Transverse colon (tissue), 4 donors: ENCODE data around the gene KIAA0232. TPM values are rescaled to one million over a fixed set of nuclear protein-coding genes. Genes with fewer than 3 reads are reported as not detected.

ENCODE experiments used
- DNase-seq: peaks from one replicate; pipeline ENCODE4 v3.0.0-alpha.2; 2019
- H3K27ac ChIP-seq, 4 donors: fragments of 200-600 bp; sonication (generic); 2 replicates each; pipeline ENCODE4 v1.5.1; 2016 to 2018; ENCODE audit warnings: inconsistent platforms in 4 of 4
- H3K27me3 ChIP-seq: fragments of 200-600 bp; sonication (generic); 2 replicates; pipeline ENCODE4 v1.5.1; 2017; ENCODE audit warnings: inconsistent platforms
- H3K36me3 ChIP-seq, 4 donors: fragments of 200-600 bp; sonication (generic); 2 replicates each; pipeline ENCODE4 v1.5.1; 2017 to 2019; ENCODE audit warnings: inconsistent platforms in 4 of 4
- H3K4me1 ChIP-seq, 4 donors: fragments of 200-600 bp; sonication (generic); 2 replicates each; pipeline ENCODE4 v1.5.1; 2017 to 2020; ENCODE audit warnings: inconsistent platforms in 4 of 4
- H3K4me3 ChIP-seq, 4 donors: fragments of 200-600 bp; sonication (generic); 1 replicate in 1 of 4; 2 replicates in 3 of 4; pipeline versions ENCODE4 v1.5.1 to v1.6.1; 2017 to 2019; ENCODE audit warnings: inconsistent platforms in 4 of 4
- H3K9me3 ChIP-seq, 2 donors: fragments of 200-600 bp; sonication (generic); 2 replicates each; pipeline ENCODE4 v1.5.1; 2017 to 2019; ENCODE audit warnings: inconsistent platforms in 2 of 2
- EP300 ChIP-seq: sonication (generic); formaldehyde crosslinking; IDR thresholded peaks from one replicate; pipeline ENCODE4 v1.6.1; 2017; ENCODE audit warnings: antibody characterized with exemption, low read depth
- POLR2A ChIP-seq: fragments of 450-650 bp; IDR thresholded peaks from one replicate; pipeline ENCODE4 v1.6.1; 2016; ENCODE audit warnings: antibody characterized with exemption, mild to moderate bottlenecking, moderate library complexity
- POLR2AphosphoS5 ChIP-seq, 3 donors: sonication (generic); formaldehyde crosslinking; IDR thresholded peaks; one replicate each; pipeline ENCODE4 v1.6.1; 2016; ENCODE audit warnings: antibody characterized with exemption in 3 of 3
- WGBS, 2 donors: methylation state at CpG; one replicate each; pipeline ENCODE4 v1.1.5; 2018; ENCODE audit warnings: low coverage in 1 of 2; 5-methylcytosine and 5-hydroxymethylcytosine counted together
- in situ Hi-C, 4 donors: fragments of 200-750 bp; cut with MboI; loops; one replicate each; pipeline versions ENCODE4 v1.15.0 to v1.15.1; 2017; ENCODE audit warnings: low sequenced_read_pairs in 3 of 4, low pct_ligation_motif_present in 1 of 4, low pct_unique_long_range_greater_than_20kb in 1 of 4
- intact Hi-C: fragments of 100-400 bp; cut with DNase I; formaldehyde crosslinking; loops from one replicate; pipeline ENCODE4 v1.15.1; 2023; ENCODE audit warnings: low total_unique reads
- total RNA-seq, 4 donors: library from RNA; depleted of rRNA; stranded (reverse); fragments of >200 nt; gene quantifications; one replicate each; pipeline ENCODE4 v1.1.0, GENCODE V29; 2016
- TF ChIP-seq, protein P1 (sequence below), 5 experiments: fragments of 200-600 bp in 3 of 5; fragments of 450-650 bp in 2 of 5; sonication (generic) in 3 of 5; IDR thresholded peaks; 1 replicate in 2 of 5; 2 replicates in 3 of 5; pipeline ENCODE4 v1.5.1; 2016 to 2017; ENCODE audit warnings: antibody characterized with exemption in 5 of 5, inconsistent platforms in 3 of 5, mild to moderate bottlenecking in 2 of 5, moderate library complexity in 1 of 5

Gene KIAA0232
- total RNA-seq, 4 donors from 2014 or later: 17.9 to 83.4 (median 43.0) TPM

DNA sequence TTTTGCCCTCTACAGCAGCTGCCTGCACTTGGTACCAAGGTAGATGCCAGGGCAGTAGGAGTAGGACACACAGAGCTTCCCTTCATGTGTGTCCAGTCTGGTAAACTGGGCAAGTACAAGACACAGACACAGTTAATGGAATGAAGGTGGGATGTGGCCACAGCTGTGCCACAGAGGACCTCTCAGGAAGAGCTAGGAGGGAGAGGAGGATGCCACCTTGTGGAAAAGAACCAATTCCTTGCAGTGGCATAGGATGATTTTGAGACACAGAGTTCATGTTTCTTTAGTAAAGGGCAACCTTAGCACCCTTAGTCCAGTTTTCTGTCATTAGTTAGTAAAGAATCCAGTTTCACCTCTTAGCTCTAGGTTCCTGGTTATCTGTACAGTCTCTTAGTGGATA, 90.8 kb downstream of the KIAA0232 start:
- TF ChIP-seq POLR2A: no peak
- no peak for TF ChIP-seq EP300
- TF ChIP-seq, protein P1, sequence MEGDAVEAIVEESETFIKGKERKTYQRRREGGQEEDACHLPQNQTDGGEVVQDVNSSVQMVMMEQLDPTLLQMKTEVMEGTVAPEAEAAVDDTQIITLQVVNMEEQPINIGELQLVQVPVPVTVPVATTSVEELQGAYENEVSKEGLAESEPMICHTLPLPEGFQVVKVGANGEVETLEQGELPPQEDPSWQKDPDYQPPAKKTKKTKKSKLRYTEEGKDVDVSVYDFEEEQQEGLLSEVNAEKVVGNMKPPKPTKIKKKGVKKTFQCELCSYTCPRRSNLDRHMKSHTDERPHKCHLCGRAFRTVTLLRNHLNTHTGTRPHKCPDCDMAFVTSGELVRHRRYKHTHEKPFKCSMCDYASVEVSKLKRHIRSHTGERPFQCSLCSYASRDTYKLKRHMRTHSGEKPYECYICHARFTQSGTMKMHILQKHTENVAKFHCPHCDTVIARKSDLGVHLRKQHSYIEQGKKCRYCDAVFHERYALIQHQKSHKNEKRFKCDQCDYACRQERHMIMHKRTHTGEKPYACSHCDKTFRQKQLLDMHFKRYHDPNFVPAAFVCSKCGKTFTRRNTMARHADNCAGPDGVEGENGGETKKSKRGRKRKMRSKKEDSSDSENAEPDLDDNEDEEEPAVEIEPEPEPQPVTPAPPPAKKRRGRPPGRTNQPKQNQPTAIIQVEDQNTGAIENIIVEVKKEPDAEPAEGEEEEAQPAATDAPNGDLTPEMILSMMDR (IDR thresholded peaks at IDR 0.05): no peak
- no peak for TF ChIP-seq POLR2AphosphoS5 (IDR thresholded peaks at IDR 0.05)
- Histone ChIP-seq H3K4me3 (no peak overlapping the region), H3K4me1 (no peaks in the 10 kb centered on the region), H3K36me3 (peaks cover 0 to 18% (median 6%) of the 10 kb centered on the region in 4 donors), H3K27ac (no peak overlapping the region), H3K9me3 (no peaks in the 10 kb centered on the region), H3K27me3 (no peaks in the 10 kb centered on the region)
- intact Hi-C loops (no loop called here), in situ Hi-C loops (no loop called here)
- no peak for DNase-seq

DNA sequence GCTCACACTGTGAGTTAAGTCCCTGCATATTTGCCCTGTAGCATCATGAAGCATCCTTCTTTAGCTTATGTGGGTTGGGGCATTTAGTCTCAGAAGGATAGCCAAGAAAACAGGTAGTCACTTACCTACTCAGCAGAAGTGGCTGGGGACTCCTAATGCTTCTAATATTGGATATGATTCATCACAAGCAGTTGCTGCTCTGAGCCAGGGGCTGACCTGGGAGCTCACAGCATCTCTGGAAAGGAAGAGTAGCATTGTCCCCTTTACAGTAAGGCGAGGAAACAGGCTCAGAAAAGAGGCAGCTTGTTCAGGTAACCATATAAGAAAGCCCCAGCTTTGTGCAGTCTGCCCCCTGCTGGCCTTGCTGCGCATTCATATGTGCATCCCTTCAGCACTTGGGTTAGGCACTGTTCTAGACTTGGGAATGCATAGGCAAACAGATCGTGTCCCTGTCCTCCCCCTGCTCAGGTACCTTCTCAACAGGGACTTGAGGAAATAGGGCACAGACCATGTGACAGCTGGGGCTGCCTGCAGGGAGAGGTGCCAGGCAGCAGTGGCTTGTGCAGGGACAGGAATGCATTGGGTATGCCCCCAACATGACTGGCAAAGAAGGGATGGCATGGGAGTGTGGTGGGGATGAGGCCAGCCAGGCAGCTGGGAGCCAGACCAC, 91.4 kb downstream of the KIAA0232 start:
- peak; percentile 79 for DNase-seq
- no peaks in the 10 kb centered on the region for H3K4me1 ChIP-seq
- in situ Hi-C loops (no loop called here), intact Hi-C loops (loop anchor here (2.0 kb wide), 1 partner anchor 155 kb away; no protein-coding TSS in a partner anchor)
- WGBS, 2 donors: 27 to 60% methylated on average over 1 to 3 of the region's 3 CpGs
- peaks cover 0 to 24% (median 7%) of the 10 kb centered on the region in 4 donors for H3K36me3 ChIP-seq
- H3K4me3 ChIP-seq: no peak overlapping the region
- no peaks in the 10 kb centered on the region for H3K27me3 ChIP-seq
- no peaks in the 10 kb centered on the region for H3K9me3 ChIP-seq
- H3K27ac ChIP-seq: no peak overlapping the region
- TF ChIP-seq, protein P1 (IDR thresholded peaks at IDR 0.05): peak; percentile 79 to 85 (median 83)
- TF ChIP-seq POLR2AphosphoS5 (IDR thresholded peaks at IDR 0.05): no peak

DNA sequence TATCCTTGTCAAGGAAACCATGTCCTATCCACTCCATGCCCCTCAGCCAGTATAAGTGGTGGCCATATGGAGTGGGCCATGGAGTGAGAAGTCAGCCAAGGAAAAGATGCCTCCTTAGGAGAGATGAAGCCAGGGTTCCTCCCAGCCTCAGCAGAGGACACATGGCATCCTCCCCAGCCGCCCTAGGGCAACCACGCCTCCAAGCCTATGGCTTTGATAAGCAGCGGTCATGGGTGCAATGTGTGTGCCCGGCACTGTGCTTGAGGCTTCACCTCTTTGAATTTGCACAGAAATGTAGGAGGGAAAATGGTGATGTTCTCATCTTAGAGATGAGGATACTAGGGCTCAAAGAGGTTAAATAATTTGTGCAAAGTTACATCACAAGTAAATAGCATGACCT, 92.5 kb downstream of the KIAA0232 start:
- DNase-seq: no peak
- in situ Hi-C loops (loop anchor here in 2 of 4 donors (5.0 to 25.0 kb wide), 3 partner anchors 158 to 187 kb away; partner anchors contain the start of genes BLOC1S4 (in 2 of the 2), GRPEL1 (in 1 of the 2) and MRFAP1L1 (in 1 of the 2)), intact Hi-C loops (loop anchor here (2.0 kb wide), 1 partner anchor 156 kb away; no protein-coding TSS in a partner anchor)
- Histone ChIP-seq H3K4me1 (no peaks in the 10 kb centered on the region), H3K4me3 (no peak overlapping the region), H3K36me3 (peaks cover 0 to 31% (median 10%) of the 10 kb centered on the region in 4 donors), H3K27ac (no peak overlapping the region), H3K27me3 (no peaks in the 10 kb centered on the region), H3K9me3 (no peaks in the 10 kb centered on the region)
- 92 to 97% methylated on average over 2 to 4 of the region's 4 CpGs for WGBS, 2 donors
- TF ChIP-seq POLR2AphosphoS5 (IDR thresholded peaks at IDR 0.05) (no peak), EP300 (no peak), POLR2A (no peak)
- TF ChIP-seq, protein P1 (IDR thresholded peaks at IDR 0.05): no peak

- WGBS, 2 donors: 60% methylated on average over 4 of the region's 4 CpGs; no CpG with 5 or more reads in 1 of the 2 donors
- in situ Hi-C loops: loop anchor here in 2 of 4 donors (5.0 to 25.0 kb wide), 3 partner anchors 158 to 187 kb away; partner anchors contain the start of genes BLOC1S4 (in 2 of the 2), GRPEL1 (in 1 of the 2) and MRFAP1L1 (in 1 of the 2)
Observed at GRCh38 chr4:6875431-6875831, 92.9 kb downstream of the KIAA0232 start.

More at GRCh38 chr4:6875431-6875831, 92.9 kb downstream of the KIAA0232 start:
- TF ChIP-seq, protein P1 (IDR thresholded peaks at IDR 0.05): no peak
- no peak for TF ChIP-seq POLR2A
- peak in 1 of 3 donors; percentile 8 for TF ChIP-seq POLR2AphosphoS5 (IDR thresholded peaks at IDR 0.05)
- TF ChIP-seq EP300: no peak
- Histone ChIP-seq H3K36me3 (peaks cover 0 to 31% (median 10%) of the 10 kb centered on the region in 4 donors), H3K9me3 (no peaks in the 10 kb centered on the region), H3K27me3 (no peaks in the 10 kb centered on the region), H3K27ac (no peak overlapping the region), H3K4me1 (no peaks in the 10 kb centered on the region), H3K4me3 (no peak overlapping the region)
- DNase-seq: no peak
- intact Hi-C loops: loop anchor here (2.0 kb wide), 1 partner anchor 157 kb away; no protein-coding TSS in a partner anchor
